Lower leg skin (tissue), 3 donors: ENCODE measurements around the gene DDX41.

Source experiments
- POLR2A ChIP-seq, 2 donors: fragments of 450-650 bp; IDR thresholded peaks; one replicate each; pipeline ENCODE4 v1.6.1; 2016 to 2017; ENCODE audit warnings: antibody characterized with exemption in 2 of 2, mild to moderate bottlenecking in 1 of 2, moderate library complexity in 1 of 2
- TF ChIP-seq, protein P1 (sequence below), 3 donors: fragments of 450-650 bp; IDR thresholded peaks; one replicate each; pipeline ENCODE4 v1.5.1; 2016; ENCODE audit warnings: antibody characterized with exemption in 3 of 3, mild to moderate bottlenecking in 3 of 3, moderate library complexity in 2 of 3

DNA sequence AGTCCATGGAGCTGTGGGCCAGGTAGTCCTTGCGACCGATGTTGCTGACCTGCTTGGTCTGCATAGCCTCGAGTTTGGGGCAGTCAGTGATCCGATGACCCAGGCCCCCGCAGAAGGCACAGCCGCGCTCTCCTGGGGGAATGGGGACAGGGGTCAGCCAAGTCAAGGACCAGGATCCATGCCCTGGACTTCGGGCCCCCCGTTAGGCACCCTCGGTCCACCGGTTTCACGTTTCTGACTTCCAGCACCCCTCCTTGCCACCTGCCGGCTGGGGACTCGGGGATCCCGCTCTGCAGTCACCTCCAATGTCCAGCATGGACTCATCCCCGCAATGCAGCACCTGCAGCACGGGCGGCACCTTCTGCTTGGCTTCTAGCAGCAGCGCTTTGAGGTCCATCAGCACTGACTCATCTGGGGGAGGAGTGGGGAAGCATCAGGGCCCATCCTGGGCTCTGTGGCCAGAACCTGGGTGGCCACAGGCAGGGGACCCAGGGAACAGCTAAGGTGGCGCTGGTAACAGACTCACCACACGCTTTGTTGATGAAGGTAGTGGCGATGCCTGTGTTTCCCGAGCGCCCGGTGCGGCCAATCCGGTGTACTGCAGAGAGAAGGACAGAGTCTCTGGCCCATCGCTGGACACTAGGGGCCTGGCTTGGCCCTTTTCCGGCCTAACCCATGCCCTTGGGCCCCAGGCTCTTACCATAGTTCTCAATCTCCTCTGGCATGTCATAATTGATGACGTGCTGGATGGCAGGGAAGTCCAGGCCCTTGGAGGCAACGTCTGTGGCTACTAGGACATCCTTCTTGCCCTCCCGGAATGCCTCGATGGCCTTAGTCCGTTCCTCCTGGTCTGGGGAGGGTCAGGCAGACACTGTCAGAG is 4.7 kb downstream of the DDX41 start:
- TF ChIP-seq, protein P1, sequence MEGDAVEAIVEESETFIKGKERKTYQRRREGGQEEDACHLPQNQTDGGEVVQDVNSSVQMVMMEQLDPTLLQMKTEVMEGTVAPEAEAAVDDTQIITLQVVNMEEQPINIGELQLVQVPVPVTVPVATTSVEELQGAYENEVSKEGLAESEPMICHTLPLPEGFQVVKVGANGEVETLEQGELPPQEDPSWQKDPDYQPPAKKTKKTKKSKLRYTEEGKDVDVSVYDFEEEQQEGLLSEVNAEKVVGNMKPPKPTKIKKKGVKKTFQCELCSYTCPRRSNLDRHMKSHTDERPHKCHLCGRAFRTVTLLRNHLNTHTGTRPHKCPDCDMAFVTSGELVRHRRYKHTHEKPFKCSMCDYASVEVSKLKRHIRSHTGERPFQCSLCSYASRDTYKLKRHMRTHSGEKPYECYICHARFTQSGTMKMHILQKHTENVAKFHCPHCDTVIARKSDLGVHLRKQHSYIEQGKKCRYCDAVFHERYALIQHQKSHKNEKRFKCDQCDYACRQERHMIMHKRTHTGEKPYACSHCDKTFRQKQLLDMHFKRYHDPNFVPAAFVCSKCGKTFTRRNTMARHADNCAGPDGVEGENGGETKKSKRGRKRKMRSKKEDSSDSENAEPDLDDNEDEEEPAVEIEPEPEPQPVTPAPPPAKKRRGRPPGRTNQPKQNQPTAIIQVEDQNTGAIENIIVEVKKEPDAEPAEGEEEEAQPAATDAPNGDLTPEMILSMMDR (IDR thresholded peaks at IDR 0.05), result no peak
- TF ChIP-seq POLR2A (IDR thresholded peaks at IDR 0.05), result no peak
